SK-N-MC (cell line): ENCODE data around the gene NCCRP1.

Experiments
- EZH2 ChIP-seq: fragments of 200-600 bp; sonication (generic); IDR thresholded peaks from one replicate; pipeline ENCODE4 v1.6.1; 2017; ENCODE audit warnings: antibody characterized with exemption
- FOXP2 ChIP-seq: optimal IDR thresholded peaks from 2 replicates; pipeline ENCODE3; 2011; ENCODE audit warnings: mild to moderate bottlenecking, moderate library complexity; ENCODE audit not compliant: insufficient read depth; ENCODE audit errors: extremely low read length, control extremely low read depth
- POLR2AphosphoS5 ChIP-seq: IDR thresholded peaks from 2 replicates; pipeline ENCODE4 v1.6.1; 2012; ENCODE audit warnings: mild to moderate bottlenecking, low read depth, low read length, borderline replicate concordance

- TF ChIP-seq EZH2 (no peak), POLR2AphosphoS5 (no peak), FOXP2 (no peak)
Observed at GRCh38 chr19:39190768-39191167, 6.0 kb upstream of the NCCRP1 start.
